ENCODE results near the gene NME4. TPM values are rescaled to one million over a fixed set of nuclear protein-coding genes. Genes with fewer than 3 reads are reported as not detected.

NME4 gene
- total RNA-seq, 1 experiment from 2014 or later = 68.2 TPM

DNA sequence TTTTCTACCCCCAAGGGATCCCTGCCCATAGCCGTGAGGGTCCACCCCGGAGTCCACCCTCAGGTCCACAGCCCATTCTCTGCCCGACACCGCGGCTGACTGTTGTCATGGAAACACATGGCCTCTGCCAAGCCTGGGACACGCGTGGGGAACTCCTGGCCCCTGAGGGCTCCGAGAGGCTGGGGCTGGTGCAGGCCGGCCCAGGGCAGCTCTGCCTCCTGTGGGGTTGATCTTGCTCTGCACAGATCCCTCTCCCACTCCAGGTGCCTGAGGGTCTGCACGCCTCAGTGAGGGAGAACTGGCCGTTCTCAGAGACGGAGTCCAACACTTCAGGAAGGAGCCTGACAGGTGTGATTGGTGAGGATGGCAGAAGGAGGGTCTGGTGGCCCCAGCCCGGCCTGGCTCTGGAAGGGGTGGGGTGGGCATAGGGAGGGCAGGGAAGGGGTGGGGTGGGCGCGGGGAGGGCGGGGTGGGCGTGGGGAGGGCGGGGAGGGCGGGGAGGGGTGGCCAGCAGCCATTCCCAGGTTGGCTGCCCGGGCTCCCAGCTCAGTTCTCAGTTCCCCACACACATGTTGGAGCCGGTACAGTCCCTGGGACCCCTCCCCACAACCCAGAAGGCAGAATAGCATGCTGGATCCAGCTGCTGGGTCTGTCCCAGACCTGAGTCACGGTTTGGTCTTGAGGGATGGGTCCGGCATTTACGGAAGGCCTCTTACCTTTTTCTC is 33.1 kb upstream of the NME4 start:
- CTCF ChIA-PET = no interaction called here
- no TSS peak for BruUV-seq (replicated peaks)
- no peaks in the 10 kb centered on the region for H3K9me2 ChIP-seq (ENCODE audit: insufficient read depth)
- no peak overlapping the region for H3K4me3 ChIP-seq (replicated peaks in 1 of 2; ENCODE audit: low read depth in 1 of 2, low read length in 2 of 2)
- H3K4me2 ChIP-seq (ENCODE audit: low read length) = no peak overlapping the region
- DNase-seq (ENCODE audit: low read depth, low spot score) = no peak
- H3K9me3 ChIP-seq (ENCODE audit: control insufficient read depth in 1 of 2, insufficient read depth in 1 of 2, low read depth in 1 of 2, low read length in 2 of 2) = no peaks in the 10 kb centered on the region
- no peak for ATAC-seq
- POLR2A ChIA-PET = no interaction called here
- no peaks in the 10 kb centered on the region for H3K27me3 ChIP-seq (ENCODE audit: insufficient read depth, low read length)
- H3K4me1 ChIP-seq (ENCODE audit: control insufficient read depth in 1 of 2, insufficient read depth in 2 of 2, low read length in 2 of 2) = no peaks in the 10 kb centered on the region
- RAD21 ChIA-PET (ENCODE audit: low non-redundant PET in 1 of 2, low total read pairs in 2 of 2, uncharacterized antibody in 2 of 2, unreplicated experiment in 2 of 2) = no interaction called here
- 0 out of 4 replicates have a peak, but pooled peaks cover 0 to 1% of the 10 kb centered on the region in 2 experiments for H3K36me3 ChIP-seq (ENCODE audit: control insufficient read depth in 1 of 2, insufficient read depth in 2 of 2, low read length in 2 of 2)
- no peaks in the 10 kb centered on the region for H4K20me1 ChIP-seq (ENCODE audit: insufficient read depth)
- no peak overlapping the region for H3K27ac ChIP-seq (ENCODE audit: low read depth, low read length)
- no peaks in the 10 kb centered on the region for H3K79me2 ChIP-seq (ENCODE audit: insufficient read depth, low read length)
- no peak overlapping the region for H2AFZ ChIP-seq (ENCODE audit: low read depth, low read length, poor library complexity, severe bottlenecking)
- no peak overlapping the region for H3K9ac ChIP-seq (ENCODE audit: low read length)
- intact Hi-C loops (cut with micrococcal nuclease) = no loop called here
- TF ChIP-seq EZH2phosphoT487 (IDR thresholded peaks at IDR 0.05; ENCODE audit: borderline replicate concordance) = no peak
- TF ChIP-seq EZH2 (IDR thresholded peaks at IDR 0.05) = no peak
- TF ChIP-seq CBX3 (IDR thresholded peaks at IDR 0.05; ENCODE audit: low read depth) = no peak
- no peak for TF ChIP-seq POLR2AphosphoS5 (IDR thresholded peaks at IDR 0.05; ENCODE audit: low read depth, low read length)
- TF ChIP-seq ZFX (IDR thresholded peaks at IDR 0.05) = no peak
- TF ChIP-seq TCF7L2 (IDR thresholded peaks at IDR 0.05; ENCODE audit: borderline replicate concordance, extremely low read depth, insufficient read depth, insufficient read length) = no peak
- no peak for TF ChIP-seq REST (IDR thresholded peaks at IDR 0.05; ENCODE audit: low read depth)
- no peak for TF ChIP-seq ATF3 (IDR thresholded peaks at IDR 0.05)
- no peak for TF ChIP-seq JUND (IDR thresholded peaks at IDR 0.05)

Measured in HCT116 (cell line).